HEK293 (cell line): ENCODE data around the gene SH3BP5.

ENCODE experiments used
- CTCF ChIA-PET: fragments of 350-600 bp; formaldehyde crosslinking; extraction: SDS; loops from one replicate; lab custom pipeline; 2021; ENCODE audit warnings: antibody characterized with exemption; lab: Yijun Ruan, JAX
- POLR2A ChIA-PET: fragments of 300-600 bp; formaldehyde crosslinking; extraction: SDS; loops from one replicate; lab custom pipeline; 2020; ENCODE audit warnings: antibody characterized with exemption, inconsistent platforms; lab: Yijun Ruan, JAX
- H3K27ac ChIP-seq: fragments of 200-500 bp; sonication (Bioruptor generic); 2 replicates; pipeline ENCODE4 v1.5.1; 2014; ENCODE audit warnings: low read depth, low read length, control low read depth, inconsistent platforms; ENCODE audit errors: extremely low read depth
- H3K36me3 ChIP-seq, 2 experiments: fragments of 200-500 bp in 1 of 2; sonication (Bioruptor generic) in 1 of 2; 1 replicate in 1 of 2; 2 replicates in 1 of 2; pipeline ENCODE4 v1.5.1; 2014 to 2017; ENCODE audit warnings: inconsistent platforms in 2 of 2, low read length in 2 of 2; ENCODE audit not compliant: control insufficient read depth in 2 of 2, insufficient read depth in 1 of 2
- H3K4me1 ChIP-seq: fragments of 200-500 bp; sonication (Bioruptor generic); 2 replicates; pipeline ENCODE4 v1.5.1; 2014; ENCODE audit warnings: mild to moderate bottlenecking, low read length, inconsistent platforms; ENCODE audit not compliant: control insufficient read depth, insufficient read depth
- H3K4me3 ChIP-seq: 2 replicates; pipeline ENCODE4 v1.5.1; 2011; ENCODE audit warnings: low read depth, mild to moderate bottlenecking, control low read depth, low read length, moderate library complexity
- H3K9me3 ChIP-seq: fragments of 200-500 bp; sonication (Bioruptor generic); 2 replicates; pipeline ENCODE4 v1.5.1; 2014; ENCODE audit warnings: low read depth, low read length, inconsistent platforms; ENCODE audit not compliant: control insufficient read depth, insufficient read depth
- GFI1B ChIP-seq: fragments of 450-650 bp; formaldehyde crosslinking; IDR thresholded peaks from 2 replicates; pipeline ENCODE4 v1.5.1; 2016; ENCODE audit warnings: missing biosample characterization, missing genetic modification characterization
- GLIS1 ChIP-seq: fragments of 450-650 bp; formaldehyde crosslinking; IDR thresholded peaks from 2 replicates; pipeline ENCODE4 v1.5.1; 2016; ENCODE audit warnings: missing biosample characterization, missing genetic modification characterization
- KLF10 ChIP-seq: fragments of 450-650 bp; IDR thresholded peaks from 2 replicates; pipeline ENCODE4 v1.5.1; 2018; ENCODE audit warnings: missing biosample characterization, mild to moderate bottlenecking, missing genetic modification characterization
- SCRT1 ChIP-seq: fragments of 450-650 bp; formaldehyde crosslinking; IDR thresholded peaks from 2 replicates; pipeline ENCODE4 v1.5.1; 2016; ENCODE audit warnings: missing biosample characterization, missing genetic modification characterization, borderline replicate concordance
- SCRT2 ChIP-seq: fragments of 450-650 bp; formaldehyde crosslinking; IDR thresholded peaks from 2 replicates; pipeline ENCODE4 v1.5.1; 2016; ENCODE audit warnings: missing biosample characterization, missing genetic modification characterization
- ZFHX2 ChIP-seq: fragments of 450-650 bp; formaldehyde crosslinking; conservative IDR thresholded peaks from 2 replicates; pipeline ENCODE4 v1.5.1; 2016; ENCODE audit warnings: missing biosample characterization, missing genetic modification characterization
- ZNF223 ChIP-seq: fragments of 450-650 bp; formaldehyde crosslinking; IDR thresholded peaks from 2 replicates; pipeline ENCODE4 v1.5.1; 2016; ENCODE audit warnings: missing biosample characterization, missing genetic modification characterization
- ZNF280C ChIP-seq: fragments of 450-650 bp; formaldehyde crosslinking; IDR thresholded peaks from 2 replicates; pipeline ENCODE4 v1.5.1; 2016; ENCODE audit warnings: missing biosample characterization, missing genetic modification characterization
- ZNF394 ChIP-seq: fragments of 450-650 bp; formaldehyde crosslinking; IDR thresholded peaks from 2 replicates; pipeline ENCODE4 v1.5.1; 2016; ENCODE audit warnings: missing biosample characterization, missing genetic modification characterization, mild to moderate bottlenecking, moderate library complexity, borderline replicate concordance
- ZNF426 ChIP-seq: fragments of 450-650 bp; formaldehyde crosslinking; IDR thresholded peaks from 2 replicates; pipeline ENCODE4 v1.5.1; 2017; ENCODE audit warnings: missing biosample characterization, missing genetic modification characterization, mild to moderate bottlenecking, inconsistent platforms, moderate library complexity
- ZNF518A ChIP-seq: fragments of 450-650 bp; formaldehyde crosslinking; conservative IDR thresholded peaks from 2 replicates; pipeline ENCODE4 v1.5.1; 2016; ENCODE audit warnings: low read depth, missing biosample characterization, missing genetic modification characterization
- ZNF544 ChIP-seq: fragments of 450-650 bp; formaldehyde crosslinking; IDR thresholded peaks from 2 replicates; pipeline ENCODE4 v1.5.0; 2017; ENCODE audit warnings: missing biosample characterization, missing genetic modification characterization
- ZNF555 ChIP-seq: fragments of 450-650 bp; formaldehyde crosslinking; conservative IDR thresholded peaks from 2 replicates; pipeline ENCODE4 v1.5.1; 2017; ENCODE audit warnings: missing biosample characterization, mild to moderate bottlenecking, missing genetic modification characterization, inconsistent platforms
- ZNF561 ChIP-seq: fragments of 450-650 bp; IDR thresholded peaks from 2 replicates; pipeline ENCODE4 v1.5.1; 2018; ENCODE audit warnings: missing biosample characterization, missing genetic modification characterization, borderline replicate concordance
- ZNF670 ChIP-seq: fragments of 450-650 bp; formaldehyde crosslinking; IDR thresholded peaks from 2 replicates; pipeline ENCODE4 v1.5.1; 2016; ENCODE audit warnings: missing biosample characterization, missing genetic modification characterization, low read depth
- ZNF677 ChIP-seq: fragments of 450-650 bp; IDR thresholded peaks from 2 replicates; pipeline ENCODE4 v1.5.0; 2018; ENCODE audit warnings: missing biosample characterization, mild to moderate bottlenecking, missing genetic modification characterization, moderate library complexity
- ZNF704 ChIP-seq: fragments of 450-650 bp; formaldehyde crosslinking; IDR thresholded peaks from 2 replicates; pipeline ENCODE4 v1.5.1; 2016; ENCODE audit warnings: missing biosample characterization, missing genetic modification characterization
- ZNF792 ChIP-seq: fragments of 450-650 bp; formaldehyde crosslinking; IDR thresholded peaks from 2 replicates; pipeline ENCODE4 v1.5.1; 2016; ENCODE audit warnings: missing biosample characterization, missing genetic modification characterization
- ZSCAN23 ChIP-seq: fragments of 450-650 bp; formaldehyde crosslinking; IDR thresholded peaks from 2 replicates; pipeline ENCODE4 v1.5.1; 2016; ENCODE audit warnings: missing biosample characterization, missing genetic modification characterization

Gene SH3BP5

GRCh38 chr3:15221574-15222217, 110.7 kb downstream of the SH3BP5 start:
- H3K27ac ChIP-seq = no peak overlapping the region
- H3K4me1 ChIP-seq = no peaks in the 10 kb centered on the region
- peaks cover 72 to 83% of the 10 kb centered on the region in 2 experiments for H3K36me3 ChIP-seq
- no peaks in the 10 kb centered on the region for H3K9me3 ChIP-seq
- TF ChIP-seq ZNF544 (tag by site-specific recombination) (no peak), ZFHX2 (tag by site-specific recombination) (peak; percentile 44)
- CTCF ChIA-PET = interaction anchor here (0.6 to 1.4 kb wide), 3 partner anchors 12 to 92 kb away, joined by 3 to 8 read pairs (median 4); no protein-coding TSS in a partner anchor
- POLR2A ChIA-PET = interaction anchor here (0.9 kb wide), 1 partner anchor 15 kb away, joined by 3 read pairs; no protein-coding TSS in a partner anchor
- no peak overlapping the region for H3K4me3 ChIP-seq

GRCh38 chr3:15220661-15221060, 111.7 kb downstream of the SH3BP5 start:
- no peak overlapping the region for H3K27ac ChIP-seq
- ChIA-PET CTCF (no interaction called here), POLR2A (no interaction called here)
- no peak for TF ChIP-seq ZNF280C (tag by site-specific recombination)
- TF ChIP-seq GFI1B (tag by site-specific recombination) = no peak
- no peak for TF ChIP-seq ZSCAN23
- TF ChIP-seq KLF10 (tag by site-specific recombination) = no peak
- TF ChIP-seq ZNF704 (tag by site-specific recombination) = no peak
- TF ChIP-seq ZNF223 (tag by site-specific recombination) = no peak
- 0 out of 2 replicates have a peak, but pooled peaks have one; percentile 22 for TF ChIP-seq SCRT1 (tag by site-specific recombination)
- no peak for TF ChIP-seq ZNF518A
- no peak for TF ChIP-seq ZNF561 (tag by site-specific recombination)
- no peak for TF ChIP-seq ZNF670 (tag by site-specific recombination)
- TF ChIP-seq ZNF426 = no peak
- TF ChIP-seq ZNF792 = no peak
- no peak for TF ChIP-seq GLIS1 (tag by site-specific recombination)
- TF ChIP-seq ZNF394 = no peak
- TF ChIP-seq ZNF677 (tag by site-specific recombination) = no peak
- peak; percentile 36; the same call in 1 of the 2 replicates for TF ChIP-seq SCRT2 (tag by site-specific recombination)
- TF ChIP-seq ZNF555 (tag by site-specific recombination) = no peak
- H3K36me3 ChIP-seq = peaks cover 72 to 87% of the 10 kb centered on the region in 2 experiments
- no peaks in the 10 kb centered on the region for H3K4me1 ChIP-seq
- H3K4me3 ChIP-seq = no peak overlapping the region
- no peaks in the 10 kb centered on the region for H3K9me3 ChIP-seq
